Measurements from ENCODE around the gene TTLL9.

- TF ChIP-seq CTCF (IDR thresholded peaks at IDR 0.05), result no peak
- TF ChIP-seq POLR2A (IDR thresholded peaks at IDR 0.05), result no peak
- TF ChIP-seq POLR2AphosphoS5 (IDR thresholded peaks at IDR 0.05), result no peak
- no peak for TF ChIP-seq EP300 (IDR thresholded peaks at IDR 0.05)
Measured at GRCh38 chr20:31864521-31865400, 5.7 kb upstream of the TTLL9 start.

Measured in suprapubic skin (tissue), 4 donors.